Measurements from ENCODE around the gene AGMAT. TPM values are rescaled to one million over a fixed set of nuclear protein-coding genes. Genes with fewer than 3 reads are reported as not detected.
A peak's percentile ranks its signal among the peaks of the same experiment; 100 is the strongest.

Gene AGMAT
- total and polyA plus RNA-seq, 2 of the 8 experiments (the other 6 are each of a cell fraction or from before 2014, with no cell fraction given) = 3.7 to 5.8 TPM

DNA sequence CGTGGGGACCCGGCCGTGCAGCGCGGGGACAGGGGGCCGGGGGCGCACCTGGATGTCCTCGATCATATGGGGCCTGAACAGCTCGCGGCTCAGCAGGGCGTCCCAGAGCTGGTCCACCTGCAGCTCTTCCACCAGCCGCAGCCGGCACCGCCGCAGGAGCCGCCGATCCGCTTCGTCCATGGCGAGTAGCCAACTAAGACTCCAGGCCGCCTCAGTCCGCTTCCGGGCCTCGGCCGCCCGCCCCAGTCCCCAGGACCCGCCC, 60.9 kb downstream of the AGMAT start, which contains the start of gene CASP9:
Gene CASP9, minus strand, starts transcription at position 195 of the 262 bp plus-strand sequence. Its CDS starts 15 bp downstream, at position 180.
- Histone ChIP-seq H3K4me2 (ENCODE audit: insufficient read depth in 1 of 2, low read depth in 2 of 2, low read length in 2 of 2) (peak within 1 kb of the TSS; percentile 73 to 93), H3K14ac (ENCODE audit: insufficient read length) (no peak within 1 kb of the TSS), H2BK120ac (replicated peaks; ENCODE audit: low read depth, low read length) (peak within 1 kb of the TSS; percentile 81), H2BK20ac (ENCODE audit: low read length) (no peak within 1 kb of the TSS), H3K4me3 (ENCODE audit: extremely low read depth in 1 of 4, insufficient read depth in 2 of 4, low read depth in 3 of 4, low read length in 4 of 4) (peak within 1 kb of the TSS; percentile 79 to 90 (median 88)), H3K79me2 (ENCODE audit: control insufficient read depth in 1 of 2, insufficient read depth in 2 of 2, low read length in 2 of 2) (peaks cover 0 to 32% of the 10 kb centered on the region in 2 experiments; a peak in 2 of 4 replicates), H3K4me1 (replicated peaks in 1 of 4; ENCODE audit: control insufficient read depth in 3 of 4, insufficient read depth in 4 of 4, low read length in 3 of 4) (peaks cover 0 to 8% (median 5%) of the 10 kb centered on the region in 4 experiments; a peak in 4 of 7 replicates), H4K91ac (replicated peaks; ENCODE audit: insufficient read length, low read length) (peak within 1 kb of the TSS; percentile 98), H3K9me3 (ENCODE audit: insufficient read depth in 2 of 2, low read depth in 1 of 2, low read length in 1 of 2) (no peaks in the 10 kb centered on the region), H4K20me1 (replicated peaks in 1 of 2; ENCODE audit: control insufficient read depth in 1 of 2, insufficient read depth in 2 of 2, low read length in 2 of 2) (peaks cover 0 to 3% of the 10 kb centered on the region in 2 experiments), H3K18ac (ENCODE audit: extremely low read depth, low read length) (peak within 1 kb of the TSS; percentile 99), H2BK5ac (ENCODE audit: low read depth, low read length) (peak within 1 kb of the TSS; percentile 99), H3K9ac (replicated peaks in 1 of 4; ENCODE audit: extremely low read depth in 1 of 4, low read depth in 3 of 4, low read length in 3 of 4) (peak within 1 kb of the TSS; percentile 66 to 89 (median 81)), H3K79me1 (ENCODE audit: low read depth, low read length) (no peaks in the 10 kb centered on the region), H4K5ac (ENCODE audit: insufficient read length, low read depth, low read length) (peak within 1 kb of the TSS; percentile 100), H3K56ac (replicated peaks; ENCODE audit: insufficient read length, low read depth, low read length) (peak within 1 kb of the TSS; percentile 90), H2AFZ (ENCODE audit: low read length) (peak within 1 kb of the TSS; percentile 4; the same call in 1 of the 2 replicates), H3K23me2 (ENCODE audit: low read depth, low read length) (peaks cover 6% of the 10 kb centered on the region), H3K4ac (replicated peaks; ENCODE audit: insufficient read length, low read depth, low read length) (no peak within 1 kb of the TSS), H4K8ac (ENCODE audit: extremely low read depth, insufficient read depth, low read length) (peak within 1 kb of the TSS; percentile 82; the same call in 1 of the 2 replicates), H3K27ac (ENCODE audit: low read depth, low read length) (peak within 1 kb of the TSS; percentile 96; the same call in 1 of the 2 replicates), H2AK5ac (ENCODE audit: low read depth, low read length) (no peak within 1 kb of the TSS), H2BK12ac (ENCODE audit: low read depth, low read length) (peak within 1 kb of the TSS; percentile 82; the same call in 1 of the 2 replicates), H2BK15ac (ENCODE audit: low read length) (peak within 1 kb of the TSS; percentile 88; the same call in 1 of the 2 replicates), H3K27me3 (replicated peaks in 1 of 4; ENCODE audit: control insufficient read depth in 3 of 4, extremely low read depth in 1 of 4, insufficient read depth in 3 of 4, low read length in 3 of 4) (no peaks in the 10 kb centered on the region), H3K23ac (ENCODE audit: insufficient read length) (no peak within 1 kb of the TSS), H3K36me3 (ENCODE audit: control insufficient read depth in 2 of 4, insufficient read depth in 4 of 4, low read length in 3 of 4) (no peaks in the 10 kb centered on the region)
- WGBS, 2 experiments (ENCODE audit: extremely low coverage in 1 of 2, insufficient coverage in 1 of 2, insufficient read length in 1 of 2, insufficient replicate concordance in 2 of 2, low coverage in 1 of 2, low lambda C conversion rate in 2 of 2, missing lambda C conversion rate in 1 of 2) = 1% methylated on average over 21 of the region's 27 CpGs; no CpG with 5 or more reads in 1 of the 2 experiments
- DNase-seq (ENCODE audit: low read depth in 1 of 2, low spot score in 2 of 2) (no peak), FAIRE-seq (no peak)
- POLR2A ChIA-PET (ENCODE audit: partially characterized antibody) = interaction anchor here (0.7 to 1.1 kb wide), 4 partner anchors 10 to 99 kb away, joined by 3 to 7 read pairs (median 4); no protein-coding TSS in a partner anchor
- CTCF ChIA-PET (ENCODE audit: partially characterized antibody) = interaction anchor here (0.7 kb wide), 1 partner anchor 25 kb away, joined by 4 read pairs; no protein-coding TSS in a partner anchor
- no peak for TF ChIP-seq JUN (IDR thresholded peaks at IDR 0.05; ENCODE audit: low read depth, low read length)
- TF ChIP-seq CTBP2 (IDR thresholded peaks at IDR 0.05; ENCODE audit: borderline replicate concordance, insufficient read depth, insufficient read length, low read length) = no peak
- TF ChIP-seq CEBPB (IDR thresholded peaks at IDR 0.05; ENCODE audit: low read depth, low read length) = no peak
- TF ChIP-seq TCF12 (IDR thresholded peaks at IDR 0.05; ENCODE audit: low read depth, low read length) = no peak
- no peak for TF ChIP-seq SIRT6 (IDR thresholded peaks at IDR 0.05; ENCODE audit: low read length)
- TF ChIP-seq GABPA (IDR thresholded peaks at IDR 0.05; ENCODE audit: borderline replicate concordance, insufficient read depth, low read length) = no peak
- TF ChIP-seq SAP30 (IDR thresholded peaks at IDR 0.05; ENCODE audit: insufficient read depth, insufficient replicate concordance, low read length) = no peak
- TF ChIP-seq MAFK (IDR thresholded peaks at IDR 0.05; ENCODE audit: low read depth, low read length) = no peak
- TF ChIP-seq KDM1A (IDR thresholded peaks at IDR 0.05; ENCODE audit: borderline replicate concordance, low read length) = no peak
- peak; percentile 76 for TF ChIP-seq TBP (IDR thresholded peaks at IDR 0.05; ENCODE audit: low read depth, low read length)
- TF ChIP-seq TAF7 (optimal IDR thresholded peaks at IDR 0.05; ENCODE audit: borderline replicate concordance, low read depth, low read length) = peak; percentile 49
- no peak for TF ChIP-seq SP2 (IDR thresholded peaks at IDR 0.05; ENCODE audit: low read length)
- TF ChIP-seq, protein P1, sequence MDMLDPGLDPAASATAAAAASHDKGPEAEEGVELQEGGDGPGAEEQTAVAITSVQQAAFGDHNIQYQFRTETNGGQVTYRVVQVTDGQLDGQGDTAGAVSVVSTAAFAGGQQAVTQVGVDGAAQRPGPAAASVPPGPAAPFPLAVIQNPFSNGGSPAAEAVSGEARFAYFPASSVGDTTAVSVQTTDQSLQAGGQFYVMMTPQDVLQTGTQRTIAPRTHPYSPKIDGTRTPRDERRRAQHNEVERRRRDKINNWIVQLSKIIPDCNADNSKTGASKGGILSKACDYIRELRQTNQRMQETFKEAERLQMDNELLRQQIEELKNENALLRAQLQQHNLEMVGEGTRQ (IDR thresholded peaks at IDR 0.05; ENCODE audit: low read length) = no peak
